NCI-H2196 (cell line): Measurements from ENCODE around the gene AIG1.
"Not testable (repeated sequence)": the region's sequence is repeated elsewhere in the genome, so short reads cannot be mapped to it uniquely, and the experiment has no call there.

Experiments
- DNase-seq: peaks from one replicate; lab custom pipeline; 2025; ENCODE audit not compliant: unreplicated experiment; lab: John Stamatoyannopoulos, UW

Gene AIG1

GRCh38 chr6:143125864-143126573 lies 65.3 kb downstream of the AIG1 start:
- DNase-seq = no peak

- no peak for DNase-seq
Observed at GRCh38 chr6:143126574-143126941, 65.9 kb downstream of the AIG1 start.

DNA sequence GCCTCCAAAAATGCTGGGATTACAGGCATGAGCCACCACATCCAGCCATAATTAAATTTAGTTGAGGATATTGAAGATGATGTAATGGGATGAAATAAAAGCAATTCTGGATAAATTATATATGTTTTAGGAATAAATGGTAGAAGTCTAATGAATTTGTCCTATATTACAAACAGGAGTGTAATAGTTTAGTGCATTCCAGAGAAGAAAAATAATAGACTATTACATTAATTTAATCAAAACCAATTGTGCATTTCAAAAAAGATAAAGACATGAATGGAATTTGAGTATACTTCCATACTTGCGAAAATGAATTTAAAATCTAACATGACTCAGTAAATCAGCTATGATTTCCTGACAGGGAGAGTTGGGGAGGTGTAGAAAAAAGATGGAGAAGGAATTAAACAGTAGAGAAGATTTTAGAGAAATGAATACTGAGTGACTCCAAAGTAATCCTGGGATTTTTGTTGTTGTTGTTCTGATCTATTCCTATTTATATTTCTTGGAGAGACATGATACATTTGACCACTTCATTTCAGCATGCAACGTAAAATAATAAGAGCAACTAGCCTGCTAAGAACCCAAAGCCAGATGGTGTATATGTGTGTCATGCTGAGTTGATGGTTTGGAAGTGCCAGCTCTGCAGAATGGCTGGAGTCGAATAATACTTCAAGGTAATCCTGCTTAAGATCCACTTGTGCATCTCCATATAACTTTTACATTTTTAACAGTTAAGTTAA lies 67.4 kb downstream of the AIG1 start:
- no peak for DNase-seq

- DNase-seq = no peak
Observed at GRCh38 chr6:143128681-143129015, 68.0 kb downstream of the AIG1 start.

DNA sequence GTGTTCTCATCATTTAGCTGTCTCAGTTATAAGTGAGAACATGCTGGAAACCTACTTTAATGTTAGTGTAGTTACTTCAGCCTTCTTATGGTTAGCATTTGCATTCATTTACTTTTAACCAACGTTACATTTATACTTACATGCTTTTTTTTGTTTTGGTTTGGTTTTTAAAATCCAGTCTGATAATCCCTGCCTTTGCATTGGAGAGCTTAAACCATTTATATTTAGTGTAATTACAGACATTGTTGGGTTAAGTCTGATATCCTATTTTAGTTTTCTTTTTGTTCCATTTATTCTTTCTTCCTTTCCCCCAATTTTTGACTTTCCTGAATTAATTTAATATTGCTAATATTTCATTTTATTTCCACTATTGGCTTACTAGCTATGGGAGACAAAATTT lies 70.2 kb downstream of the AIG1 start:
- DNase-seq = no peak

DNA sequence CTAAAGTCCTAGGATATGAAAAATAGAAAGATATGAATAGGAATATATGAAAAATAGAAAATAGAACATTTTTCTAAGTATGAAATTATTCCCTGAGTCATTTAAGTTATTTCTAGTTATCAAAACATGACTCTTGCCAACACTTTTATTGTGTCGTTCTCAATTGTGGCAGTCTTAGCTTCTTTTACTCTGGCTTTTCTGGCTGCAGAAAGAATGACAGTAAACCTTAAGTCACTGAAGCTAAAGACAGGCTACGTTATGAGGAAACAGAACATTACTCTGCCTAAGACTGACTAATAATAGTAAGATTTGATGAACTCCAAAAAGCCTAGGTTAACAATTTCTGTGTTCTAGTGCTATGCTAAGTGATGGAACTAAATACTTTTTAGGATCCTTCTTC lies 74.6 kb downstream of the AIG1 start:
- DNase-seq = no peak

DNA sequence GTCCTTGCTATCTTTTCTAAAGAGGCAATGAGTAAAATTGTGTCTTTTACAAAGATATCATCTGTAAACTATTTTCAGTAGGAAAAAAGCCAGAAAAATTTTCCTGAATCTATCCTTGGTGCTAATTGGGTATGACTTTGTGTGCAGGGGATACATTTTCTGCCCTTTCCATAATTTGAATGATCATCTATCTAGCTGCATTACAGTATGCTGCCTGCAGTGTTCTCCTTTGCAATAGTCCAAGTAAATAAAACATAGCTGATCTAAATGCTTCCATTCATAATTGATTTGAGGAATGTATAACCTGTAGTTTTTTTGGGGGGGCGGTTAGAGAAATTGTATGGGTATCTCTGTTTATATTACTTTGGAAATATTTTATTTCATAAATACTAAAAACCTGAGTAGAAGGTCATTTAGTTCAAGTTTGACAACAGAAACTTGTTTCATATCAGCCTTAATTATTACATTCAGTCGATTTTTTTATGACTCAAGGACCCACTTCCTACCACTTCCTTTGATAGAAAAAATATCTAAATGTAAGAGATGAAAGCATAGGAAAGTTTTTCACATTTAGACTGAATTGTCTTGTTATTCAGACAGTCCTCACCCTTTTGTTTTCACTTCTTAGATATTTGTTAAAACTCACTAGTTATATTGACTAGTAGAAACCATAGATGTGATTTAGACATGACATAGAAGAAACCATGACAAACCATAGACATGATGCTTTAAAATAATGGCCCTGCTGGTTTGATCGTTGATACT lies 75.3 kb downstream of the AIG1 start:
- DNase-seq = no peak

GRCh38 chr6:143136647-143137046 lies 76.0 kb downstream of the AIG1 start:
- DNase-seq = no peak

- no peak for DNase-seq
Observed at GRCh38 chr6:143139239-143139784, 78.6 kb downstream of the AIG1 start.

DNA sequence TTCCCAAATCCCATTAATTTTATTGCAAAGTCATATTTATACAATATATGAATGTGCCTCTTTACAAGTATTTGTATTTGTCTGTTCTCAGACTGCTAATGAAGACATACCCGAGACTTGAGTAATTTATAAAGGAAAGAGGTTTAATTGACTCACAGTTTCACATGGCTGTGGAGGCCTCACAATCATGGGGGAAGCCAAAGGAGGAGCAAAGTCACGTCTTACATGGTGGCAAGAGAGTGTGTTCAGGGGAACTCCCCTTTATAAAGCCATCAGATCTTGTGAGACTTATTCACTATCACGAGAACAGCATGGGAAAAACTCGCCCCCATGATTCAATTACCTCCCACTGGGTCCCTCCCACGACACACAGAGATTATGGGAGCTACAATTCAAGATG lies 79.2 kb downstream of the AIG1 start:
- DNase-seq = not testable (repeated sequence)

GRCh38 chr6:143140767-143141166 lies 80.1 kb downstream of the AIG1 start:
- no peak for DNase-seq

DNA sequence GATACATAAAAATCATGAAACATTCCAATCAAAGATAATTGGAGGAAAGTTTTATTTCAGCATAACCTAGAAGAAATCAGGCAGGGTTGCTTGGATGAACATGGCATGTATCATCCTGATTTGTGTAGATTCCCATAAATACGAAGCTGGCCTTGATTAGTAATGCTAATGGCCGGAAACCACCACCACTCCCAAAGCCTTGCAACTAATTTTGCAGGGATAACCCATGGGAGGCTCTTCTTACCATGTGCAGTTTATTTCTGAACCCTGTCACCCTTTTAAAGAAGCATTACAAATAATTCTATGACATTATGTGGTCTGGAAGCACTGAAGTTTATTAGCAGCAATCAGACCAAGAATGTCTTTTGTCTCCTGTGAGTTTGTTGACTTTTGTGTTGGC lies 80.8 kb downstream of the AIG1 start:
- no peak for DNase-seq

GRCh38 chr6:143146186-143146851 lies 85.6 kb downstream of the AIG1 start:
- DNase-seq = no peak

- DNase-seq = no peak
Observed at GRCh38 chr6:143149771-143150170, 89.1 kb downstream of the AIG1 start.

DNA sequence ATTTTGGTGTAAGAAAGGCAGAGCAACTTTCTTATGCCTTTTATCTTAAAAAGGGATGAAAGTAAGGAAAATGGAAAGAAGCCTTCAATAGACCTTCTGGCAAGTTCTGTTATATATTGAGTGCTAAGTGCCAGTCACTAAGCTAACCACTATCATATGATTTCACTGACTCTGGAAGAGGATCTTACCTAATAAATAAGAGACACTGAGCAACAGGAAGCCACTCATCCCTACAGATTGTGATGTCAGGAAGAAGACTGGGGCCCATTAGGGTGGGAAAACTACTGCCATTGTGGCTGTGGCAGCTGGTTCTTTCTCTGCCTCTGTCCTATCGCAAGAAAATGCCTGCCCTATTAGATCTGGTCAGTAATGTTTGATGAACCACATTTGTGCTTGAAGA lies 89.6 kb downstream of the AIG1 start:
- no peak for DNase-seq

GRCh38 chr6:143151381-143151780 lies 90.7 kb downstream of the AIG1 start:
- no peak for DNase-seq

GRCh38 chr6:143155681-143156080 lies 95.0 kb downstream of the AIG1 start:
- DNase-seq = no peak

- no peak for DNase-seq
Observed at GRCh38 chr6:143157131-143157530, 96.4 kb downstream of the AIG1 start.

- DNase-seq = no peak
Observed at GRCh38 chr6:143158113-143158581, 97.5 kb downstream of the AIG1 start.

- no peak for DNase-seq
Observed at GRCh38 chr6:143159001-143159400, 98.3 kb downstream of the AIG1 start.

GRCh38 chr6:143160015-143160414 lies 99.3 kb downstream of the AIG1 start:
- no peak for DNase-seq
